Measurements from ENCODE around the gene GPS1. TPM values are rescaled to one million over a fixed set of nuclear protein-coding genes. Genes with fewer than 3 reads are reported as not detected.

The GPS1 gene
- total and polyA plus RNA-seq, 10 of the 15 experiments (the other 5 are each of a cell fraction or from before 2014, with no cell fraction given): 2.2 to 146 (median 77.7) TPM

DNA sequence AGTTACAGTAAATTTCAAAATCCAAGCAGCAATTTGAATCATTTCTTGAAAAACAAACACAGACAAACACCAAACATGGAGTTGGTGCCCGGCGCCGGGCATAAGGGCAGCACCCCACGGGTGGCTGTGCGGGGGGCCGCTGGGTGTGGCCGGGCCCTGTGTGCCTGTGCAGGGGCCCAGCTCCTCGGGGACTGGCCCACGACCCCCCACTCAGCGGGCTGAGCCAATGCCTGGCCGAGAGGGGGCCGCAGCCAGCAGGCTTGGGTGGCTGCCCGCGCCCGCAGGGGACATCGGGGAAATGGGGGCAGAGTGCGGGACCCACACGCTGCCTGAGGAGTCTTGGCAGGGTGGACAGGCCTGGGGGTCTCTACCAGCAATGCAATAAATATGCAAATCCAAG lies 26.7 kb downstream of the GPS1 start:
- ChIA-PET SMC1A (ENCODE audit: uncharacterized antibody, unreplicated experiment) (no interaction called here), RAD21 (ENCODE audit: unreplicated experiment) (no interaction called here), CTCF (no interaction called here), POLR2A (no interaction called here)
- peaks cover 10 to 36% of the 10 kb centered on the region in 2 experiments; a peak in 3 of 4 replicates for H3K36me3 ChIP-seq (ENCODE audit: control insufficient read depth in 2 of 2, insufficient read depth in 2 of 2, low read length in 1 of 2)
- no peaks in the 10 kb centered on the region for H3K4me1 ChIP-seq (ENCODE audit: control insufficient read depth, insufficient read depth, low read length)
- 72% methylated on average over 18 of the region's 18 CpGs for WGBS (ENCODE audit: insufficient coverage, insufficient replicate concordance, low lambda C conversion rate, missing lambda C conversion rate)
- H3K4me2 ChIP-seq (ENCODE audit: control insufficient read depth, insufficient read depth): no peak overlapping the region
- no peak overlapping the region for H2AFZ ChIP-seq (ENCODE audit: control insufficient read depth, low read depth, low read length)
- FAIRE-seq (no peak), ATAC-seq (no peak), DNase-seq (ENCODE audit: low read depth, low spot score) (no peak)
- no peak for TF ChIP-seq KLF5 (IDR thresholded peaks at IDR 0.05; ENCODE audit: partially characterized antibody)
- no peak for TF ChIP-seq POLR2A (IDR thresholded peaks at IDR 0.05; ENCODE audit: low read depth, low read length)
- no peak for TF ChIP-seq ASH2L (IDR thresholded peaks at IDR 0.05; ENCODE audit: borderline replicate concordance, low read depth)
- TF ChIP-seq BCL11A (IDR thresholded peaks at IDR 0.05; ENCODE audit: low read depth, low read length): no peak
- no peak for TF ChIP-seq ZNF384 (IDR thresholded peaks at IDR 0.05; ENCODE audit: borderline replicate concordance, low read depth, low read length)
- TF ChIP-seq IRF4 (IDR thresholded peaks at IDR 0.05; ENCODE audit: low read depth, low read length): no peak
- no peak for TF ChIP-seq YBX1 (IDR thresholded peaks at IDR 0.05)
- TF ChIP-seq TAF1 (IDR thresholded peaks at IDR 0.05; ENCODE audit: borderline replicate concordance, low read depth, low read length): no peak
- H3K27me3 ChIP-seq (replicated peaks in 1 of 2; ENCODE audit: control insufficient read depth in 2 of 2, insufficient read depth in 2 of 2, low read length in 1 of 2): no peaks in the 10 kb centered on the region
- no peak overlapping the region for H3K27ac ChIP-seq (ENCODE audit: control insufficient read depth, insufficient read depth)
- H3K9me3 ChIP-seq (replicated peaks; ENCODE audit: control insufficient read depth, insufficient read depth, low read length): no peaks in the 10 kb centered on the region
- no peak overlapping the region for H3K4me3 ChIP-seq
- BruUV-seq (replicated peaks): no TSS peak
- H4K20me1 ChIP-seq (ENCODE audit: control insufficient read depth, insufficient read depth): no peaks in the 10 kb centered on the region
- intact Hi-C loops (cut with micrococcal nuclease; ENCODE audit: unreplicated experiment) (no loop called here), in situ Hi-C loops (cut with MboI) (no loop called here)
- no peak overlapping the region for H3K9ac ChIP-seq (ENCODE audit: control insufficient read depth, insufficient read depth, low read length)
- no peaks in the 10 kb centered on the region for H3K79me2 ChIP-seq (ENCODE audit: control insufficient read depth, insufficient read depth, low read length)

DNA sequence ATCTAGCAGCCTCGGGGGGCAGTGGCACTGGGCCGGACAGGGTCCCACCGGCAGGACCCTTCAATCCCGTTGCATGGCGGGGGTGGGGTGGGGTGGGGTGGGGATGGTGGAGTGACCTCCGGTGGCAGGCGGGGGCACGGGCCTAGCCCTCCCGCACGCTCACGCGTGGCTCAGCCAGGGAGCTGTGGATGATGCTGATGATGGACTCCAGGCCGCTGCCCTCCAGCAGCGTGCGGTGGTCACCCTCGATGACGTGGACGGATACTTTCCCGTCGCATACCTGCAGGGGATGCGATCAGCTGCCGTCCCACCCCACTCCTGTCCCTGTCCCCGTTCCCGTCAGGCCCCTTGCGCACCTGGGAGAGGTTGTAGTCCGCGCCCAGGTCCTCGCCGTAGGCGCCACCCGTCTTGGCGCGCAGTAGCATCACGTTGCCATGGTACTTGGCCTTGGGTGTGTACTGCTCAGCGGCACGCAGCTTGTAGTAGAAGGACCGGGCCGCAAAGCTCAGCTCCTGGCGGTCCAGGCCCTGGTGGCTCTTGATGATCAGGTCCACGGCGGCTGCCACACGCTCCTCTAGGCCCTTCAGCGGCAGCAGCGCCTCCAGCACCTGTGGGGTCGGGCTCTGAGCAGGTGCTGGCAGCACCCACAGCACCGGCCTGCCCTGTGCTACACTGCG lies 27.4 kb downstream of the GPS1 start:
- Histone ChIP-seq H3K4me3 (no peak overlapping the region), H3K27me3 (replicated peaks in 1 of 2; ENCODE audit: control insufficient read depth in 2 of 2, insufficient read depth in 2 of 2, low read length in 1 of 2) (no peaks in the 10 kb centered on the region), H2AFZ (ENCODE audit: control insufficient read depth, low read depth, low read length) (no peak overlapping the region), H3K9ac (ENCODE audit: control insufficient read depth, insufficient read depth, low read length) (no peak overlapping the region), H3K27ac (ENCODE audit: control insufficient read depth, insufficient read depth) (no peak overlapping the region), H3K79me2 (ENCODE audit: control insufficient read depth, insufficient read depth, low read length) (no peaks in the 10 kb centered on the region), H3K4me1 (ENCODE audit: control insufficient read depth, insufficient read depth, low read length) (no peaks in the 10 kb centered on the region), H4K20me1 (ENCODE audit: control insufficient read depth, insufficient read depth) (no peaks in the 10 kb centered on the region), H3K36me3 (ENCODE audit: control insufficient read depth in 2 of 2, insufficient read depth in 2 of 2, low read length in 1 of 2) (peaks cover 11 to 43% of the 10 kb centered on the region in 2 experiments; a peak in 3 of 4 replicates), H3K9me3 (replicated peaks; ENCODE audit: control insufficient read depth, insufficient read depth, low read length) (no peaks in the 10 kb centered on the region), H3K4me2 (ENCODE audit: control insufficient read depth, insufficient read depth) (no peak overlapping the region)
- POLR2A ChIA-PET: no interaction called here
- SMC1A ChIA-PET (ENCODE audit: uncharacterized antibody, unreplicated experiment): no interaction called here
- DNase-seq (ENCODE audit: low read depth, low spot score): no peak
- CTCF ChIA-PET: no interaction called here
- TF ChIP-seq, protein P1, sequence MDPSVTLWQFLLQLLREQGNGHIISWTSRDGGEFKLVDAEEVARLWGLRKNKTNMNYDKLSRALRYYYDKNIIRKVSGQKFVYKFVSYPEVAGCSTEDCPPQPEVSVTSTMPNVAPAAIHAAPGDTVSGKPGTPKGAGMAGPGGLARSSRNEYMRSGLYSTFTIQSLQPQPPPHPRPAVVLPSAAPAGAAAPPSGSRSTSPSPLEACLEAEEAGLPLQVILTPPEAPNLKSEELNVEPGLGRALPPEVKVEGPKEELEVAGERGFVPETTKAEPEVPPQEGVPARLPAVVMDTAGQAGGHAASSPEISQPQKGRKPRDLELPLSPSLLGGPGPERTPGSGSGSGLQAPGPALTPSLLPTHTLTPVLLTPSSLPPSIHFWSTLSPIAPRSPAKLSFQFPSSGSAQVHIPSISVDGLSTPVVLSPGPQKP (IDR thresholded peaks at IDR 0.05; ENCODE audit: low read depth, low read length): no peak
- TF ChIP-seq, protein P2, sequence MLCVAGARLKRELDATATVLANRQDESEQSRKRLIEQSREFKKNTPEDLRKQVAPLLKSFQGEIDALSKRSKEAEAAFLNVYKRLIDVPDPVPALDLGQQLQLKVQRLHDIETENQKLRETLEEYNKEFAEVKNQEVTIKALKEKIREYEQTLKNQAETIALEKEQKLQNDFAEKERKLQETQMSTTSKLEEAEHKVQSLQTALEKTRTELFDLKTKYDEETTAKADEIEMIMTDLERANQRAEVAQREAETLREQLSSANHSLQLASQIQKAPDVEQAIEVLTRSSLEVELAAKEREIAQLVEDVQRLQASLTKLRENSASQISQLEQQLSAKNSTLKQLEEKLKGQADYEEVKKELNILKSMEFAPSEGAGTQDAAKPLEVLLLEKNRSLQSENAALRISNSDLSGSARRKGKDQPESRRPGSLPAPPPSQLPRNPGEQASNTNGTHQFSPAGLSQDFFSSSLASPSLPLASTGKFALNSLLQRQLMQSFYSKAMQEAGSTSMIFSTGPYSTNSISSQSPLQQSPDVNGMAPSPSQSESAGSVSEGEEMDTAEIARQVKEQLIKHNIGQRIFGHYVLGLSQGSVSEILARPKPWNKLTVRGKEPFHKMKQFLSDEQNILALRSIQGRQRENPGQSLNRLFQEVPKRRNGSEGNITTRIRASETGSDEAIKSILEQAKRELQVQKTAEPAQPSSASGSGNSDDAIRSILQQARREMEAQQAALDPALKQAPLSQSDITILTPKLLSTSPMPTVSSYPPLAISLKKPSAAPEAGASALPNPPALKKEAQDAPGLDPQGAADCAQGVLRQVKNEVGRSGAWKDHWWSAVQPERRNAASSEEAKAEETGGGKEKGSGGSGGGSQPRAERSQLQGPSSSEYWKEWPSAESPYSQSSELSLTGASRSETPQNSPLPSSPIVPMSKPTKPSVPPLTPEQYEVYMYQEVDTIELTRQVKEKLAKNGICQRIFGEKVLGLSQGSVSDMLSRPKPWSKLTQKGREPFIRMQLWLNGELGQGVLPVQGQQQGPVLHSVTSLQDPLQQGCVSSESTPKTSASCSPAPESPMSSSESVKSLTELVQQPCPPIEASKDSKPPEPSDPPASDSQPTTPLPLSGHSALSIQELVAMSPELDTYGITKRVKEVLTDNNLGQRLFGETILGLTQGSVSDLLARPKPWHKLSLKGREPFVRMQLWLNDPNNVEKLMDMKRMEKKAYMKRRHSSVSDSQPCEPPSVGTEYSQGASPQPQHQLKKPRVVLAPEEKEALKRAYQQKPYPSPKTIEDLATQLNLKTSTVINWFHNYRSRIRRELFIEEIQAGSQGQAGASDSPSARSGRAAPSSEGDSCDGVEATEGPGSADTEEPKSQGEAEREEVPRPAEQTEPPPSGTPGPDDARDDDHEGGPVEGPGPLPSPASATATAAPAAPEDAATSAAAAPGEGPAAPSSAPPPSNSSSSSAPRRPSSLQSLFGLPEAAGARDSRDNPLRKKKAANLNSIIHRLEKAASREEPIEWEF (IDR thresholded peaks at IDR 0.05; ENCODE audit: insufficient replicate concordance, low read depth, low read length): no peak
- TF ChIP-seq SMAD5 (IDR thresholded peaks at IDR 0.05; ENCODE audit: low read depth): no peak
- TF ChIP-seq POLR2A (IDR thresholded peaks at IDR 0.05; ENCODE audit: low read depth, low read length): peak; percentile 63; the same call in 1 of the 2 replicates
- intact Hi-C loops (cut with micrococcal nuclease; ENCODE audit: unreplicated experiment): no loop called here
- WGBS (ENCODE audit: insufficient coverage, insufficient replicate concordance, low lambda C conversion rate, missing lambda C conversion rate): 99% methylated on average over 37 of the region's 47 CpGs
- in situ Hi-C loops (cut with MboI): no loop called here
- ATAC-seq: no peak
- BruUV-seq (replicated peaks): no TSS peak
- FAIRE-seq: no peak
- RAD21 ChIA-PET (ENCODE audit: unreplicated experiment): no interaction called here
